PFSK-1 (cell line): ENCODE data around the gene C14orf119.

ENCODE experiments used
- POLR2AphosphoS5 ChIP-seq: IDR thresholded peaks from 2 replicates; pipeline ENCODE4 v1.6.1; 2012; ENCODE audit warnings: low read depth, mild to moderate bottlenecking, control low read depth, low read length, moderate library complexity
- TAF1 ChIP-seq: IDR thresholded peaks from 2 replicates; pipeline ENCODE4 v1.6.1; 2012; ENCODE audit warnings: low read length, control low read depth, borderline replicate concordance; ENCODE audit not compliant: insufficient read depth
- TF ChIP-seq, protein P1 (sequence below), 2 experiments: IDR thresholded peaks; 2 replicates each; pipeline versions ENCODE4 v1.6.1 to v1.8.0; 2011 to 2012; ENCODE audit warnings: low read depth in 2 of 2, low read length in 2 of 2, control low read depth in 1 of 2, inconsistent platforms in 1 of 2, mild to moderate bottlenecking in 1 of 2, moderate library complexity in 1 of 2; ENCODE audit not compliant: insufficient read depth in 1 of 2

GRCh38 chr14:23093991-23094665, 1.2 kb upstream of the C14orf119 start:
- TF ChIP-seq, protein P1, sequence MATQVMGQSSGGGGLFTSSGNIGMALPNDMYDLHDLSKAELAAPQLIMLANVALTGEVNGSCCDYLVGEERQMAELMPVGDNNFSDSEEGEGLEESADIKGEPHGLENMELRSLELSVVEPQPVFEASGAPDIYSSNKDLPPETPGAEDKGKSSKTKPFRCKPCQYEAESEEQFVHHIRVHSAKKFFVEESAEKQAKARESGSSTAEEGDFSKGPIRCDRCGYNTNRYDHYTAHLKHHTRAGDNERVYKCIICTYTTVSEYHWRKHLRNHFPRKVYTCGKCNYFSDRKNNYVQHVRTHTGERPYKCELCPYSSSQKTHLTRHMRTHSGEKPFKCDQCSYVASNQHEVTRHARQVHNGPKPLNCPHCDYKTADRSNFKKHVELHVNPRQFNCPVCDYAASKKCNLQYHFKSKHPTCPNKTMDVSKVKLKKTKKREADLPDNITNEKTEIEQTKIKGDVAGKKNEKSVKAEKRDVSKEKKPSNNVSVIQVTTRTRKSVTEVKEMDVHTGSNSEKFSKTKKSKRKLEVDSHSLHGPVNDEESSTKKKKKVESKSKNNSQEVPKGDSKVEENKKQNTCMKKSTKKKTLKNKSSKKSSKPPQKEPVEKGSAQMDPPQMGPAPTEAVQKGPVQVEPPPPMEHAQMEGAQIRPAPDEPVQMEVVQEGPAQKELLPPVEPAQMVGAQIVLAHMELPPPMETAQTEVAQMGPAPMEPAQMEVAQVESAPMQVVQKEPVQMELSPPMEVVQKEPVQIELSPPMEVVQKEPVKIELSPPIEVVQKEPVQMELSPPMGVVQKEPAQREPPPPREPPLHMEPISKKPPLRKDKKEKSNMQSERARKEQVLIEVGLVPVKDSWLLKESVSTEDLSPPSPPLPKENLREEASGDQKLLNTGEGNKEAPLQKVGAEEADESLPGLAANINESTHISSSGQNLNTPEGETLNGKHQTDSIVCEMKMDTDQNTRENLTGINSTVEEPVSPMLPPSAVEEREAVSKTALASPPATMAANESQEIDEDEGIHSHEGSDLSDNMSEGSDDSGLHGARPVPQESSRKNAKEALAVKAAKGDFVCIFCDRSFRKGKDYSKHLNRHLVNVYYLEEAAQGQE (IDR thresholded peaks at IDR 0.05; ENCODE audit: insufficient read depth in 1 of 2, low read depth in 2 of 2, low read length in 2 of 2): no peak
- no peak for TF ChIP-seq POLR2AphosphoS5
- no peak for TF ChIP-seq TAF1
